HAP-1 (cell line): ENCODE data around the gene DPP10.

Experiments used
- DNase-seq, 2 experiments: peaks; one replicate each; pipeline ENCODE4 v3.0.0-alpha.2; 2016 to 2020; ENCODE audit warnings: low spot score in 2 of 2
- H3K27me3 ChIP-seq: fragments of 250-450 bp; sonication (Bioruptor Pico); 2 replicates; pipeline ENCODE4 v1.5.1; 2020; ENCODE audit warnings: low read depth, mild to moderate bottlenecking, moderate library complexity
- H3K36me3 ChIP-seq: fragments of 250-450 bp; sonication (Bioruptor Pico); replicated peaks from 2 replicates; pipeline ENCODE4 v1.5.1; 2020; ENCODE audit warnings: mild to moderate bottlenecking
- H3K4me1 ChIP-seq: fragments of 250-450 bp; sonication (Bioruptor Pico); 2 replicates; pipeline ENCODE4 v1.5.1; 2020; ENCODE audit warnings: mild to moderate bottlenecking
- H3K4me3 ChIP-seq: fragments of 250-450 bp; sonication (Bioruptor Pico); 2 replicates; pipeline ENCODE4 v1.5.1; 2020; ENCODE audit warnings: mild to moderate bottlenecking, moderate library complexity
- H3K9me3 ChIP-seq: fragments of 250-450 bp; sonication (Bioruptor Pico); 2 replicates; pipeline ENCODE4 v1.5.1; 2020; ENCODE audit warnings: mild to moderate bottlenecking, moderate library complexity
- in situ Hi-C: fragments of 300-500 bp; cut with MboI; formaldehyde crosslinking; loops from 3 replicates; pipeline ENCODE4 v1.14.3; 2020; ENCODE audit warnings: low sequenced_read_pairs, inconsistent platforms, mixed read lengths

DPP10 gene

DNA sequence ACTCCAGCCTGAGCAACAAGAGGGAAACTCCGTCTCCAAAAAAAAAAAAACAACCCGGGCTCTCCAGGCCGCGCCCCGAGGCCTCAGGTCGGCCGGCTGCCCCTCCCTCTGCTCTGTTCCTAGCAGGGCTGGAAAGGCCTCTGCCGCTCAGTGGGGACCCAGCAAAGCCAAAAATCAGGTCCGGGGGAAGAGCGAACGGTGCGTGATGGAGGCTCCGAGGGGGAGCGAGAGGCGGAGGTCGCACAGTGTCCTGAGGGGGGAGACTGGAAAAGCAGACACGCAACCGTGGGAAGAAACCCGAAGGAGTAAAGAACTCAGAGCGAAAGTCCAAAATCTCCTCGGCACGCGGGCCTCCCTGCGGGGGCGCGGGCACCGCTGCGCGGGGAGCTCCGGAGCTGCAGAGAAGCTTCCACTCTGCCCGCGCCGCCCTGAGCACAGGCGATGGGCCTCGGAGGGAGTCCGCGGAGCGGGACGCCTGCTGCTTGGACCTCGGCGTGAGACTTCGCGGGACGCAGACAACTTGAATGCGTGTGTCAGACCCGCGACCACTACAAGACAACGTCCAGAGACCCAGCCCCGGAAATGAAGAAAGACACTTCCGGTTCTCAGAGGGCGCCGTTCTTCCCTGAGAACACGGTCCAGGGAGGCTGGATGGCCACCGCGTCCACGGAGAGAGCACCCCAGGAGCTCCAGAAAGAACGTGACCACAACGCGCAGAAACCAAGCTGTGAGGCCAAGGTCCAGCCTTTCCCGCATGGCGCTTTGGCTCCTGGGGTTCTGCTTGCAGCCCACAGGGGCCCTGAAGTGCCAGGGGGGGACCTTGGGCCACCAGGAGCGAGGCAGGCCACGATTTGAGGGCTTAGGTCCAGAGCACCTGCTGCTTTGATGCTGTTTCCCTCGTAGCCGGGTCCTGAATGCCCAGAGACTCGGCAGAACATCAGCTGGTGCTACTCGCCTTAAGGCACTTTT is 219.8 kb downstream of the DPP10 start:
- H3K36me3 ChIP-seq: no peaks in the 10 kb centered on the region
- DNase-seq: no peak
- in situ Hi-C loops: no loop called here
- H3K4me1 ChIP-seq: no peaks in the 10 kb centered on the region
- H3K27me3 ChIP-seq: no peaks in the 10 kb centered on the region
- no peak overlapping the region for H3K4me3 ChIP-seq
- H3K9me3 ChIP-seq: no peaks in the 10 kb centered on the region

DNA sequence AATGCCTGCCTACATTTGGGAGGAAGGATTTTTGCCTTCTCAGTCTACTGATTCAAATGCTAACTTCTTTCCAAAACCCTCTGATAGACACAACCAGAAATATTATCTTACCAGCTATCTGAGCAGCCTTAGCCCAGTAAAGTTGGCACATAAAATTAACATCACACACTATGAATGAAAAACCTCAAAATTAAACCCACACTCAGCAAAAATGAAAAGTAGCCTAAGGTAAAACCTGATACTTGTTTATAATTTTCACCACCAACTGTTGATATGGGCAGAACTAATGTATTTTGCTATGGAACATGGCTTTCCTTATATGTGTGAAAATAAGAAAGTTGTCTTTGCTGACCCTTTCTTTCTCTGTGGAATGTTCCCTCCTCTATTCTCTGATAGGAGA is 226.0 kb downstream of the DPP10 start:
- in situ Hi-C loops: no loop called here
- DNase-seq: no peak
- H3K27me3 ChIP-seq: no peaks in the 10 kb centered on the region

DNA sequence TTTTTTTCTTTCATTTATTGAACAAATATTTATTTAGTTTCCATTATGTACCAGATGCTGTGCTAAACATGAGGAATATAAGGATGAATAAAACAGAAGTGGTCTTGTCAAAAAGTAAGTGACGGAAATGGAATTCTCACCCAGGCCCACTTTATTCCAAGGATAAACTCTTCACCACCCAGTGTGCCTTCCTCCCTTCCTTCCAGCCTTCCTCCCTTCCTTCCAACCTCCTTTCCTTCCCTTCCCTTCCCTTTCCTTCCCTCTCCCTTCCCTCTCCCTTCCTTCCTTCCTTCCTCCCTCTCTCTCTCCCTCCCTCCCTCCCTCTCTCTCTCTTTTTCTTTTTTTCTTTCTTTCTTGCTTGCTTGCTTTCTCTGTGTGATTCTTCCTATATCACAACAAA is 240.8 kb downstream of the DPP10 start:
- Histone ChIP-seq H3K36me3 (no peaks in the 10 kb centered on the region), H3K4me3 (no peak overlapping the region), H3K27me3 (peaks cover 10% of the 10 kb centered on the region; the same call in 1 of the 2 replicates), H3K9me3 (no peaks in the 10 kb centered on the region), H3K4me1 (no peaks in the 10 kb centered on the region)
- no peak for DNase-seq
- in situ Hi-C loops: no loop called here

More for the DNA sequence above, 226.0 kb downstream of the DPP10 start:
- H3K4me3 ChIP-seq: no peak overlapping the region
- no peaks in the 10 kb centered on the region for H3K36me3 ChIP-seq
- no peaks in the 10 kb centered on the region for H3K4me1 ChIP-seq
- no peaks in the 10 kb centered on the region for H3K9me3 ChIP-seq

DNA sequence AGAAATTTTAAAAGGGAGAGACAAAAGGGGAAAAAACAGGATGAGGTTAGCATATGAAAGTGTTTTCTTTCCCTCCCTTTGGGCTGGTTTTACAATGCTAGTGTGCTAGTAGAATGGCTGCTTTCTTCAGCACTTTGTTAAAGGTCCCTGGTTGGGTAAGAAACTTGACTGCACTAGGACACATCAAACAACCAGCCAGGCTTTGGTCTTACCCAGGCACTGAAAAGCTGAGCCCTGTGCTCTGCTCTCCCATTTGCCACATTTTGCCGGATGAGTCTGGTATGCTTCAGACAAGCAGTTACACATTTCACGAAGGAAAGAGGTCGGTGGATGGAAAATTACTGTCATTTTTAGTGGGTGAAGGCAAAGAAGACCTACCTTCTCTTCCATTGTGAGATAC is 242.0 kb downstream of the DPP10 start:
- Histone ChIP-seq H3K27me3 (peaks cover 10% of the 10 kb centered on the region; the same call in 1 of the 2 replicates), H3K4me3 (no peak overlapping the region), H3K36me3 (no peaks in the 10 kb centered on the region), H3K9me3 (no peaks in the 10 kb centered on the region), H3K4me1 (no peaks in the 10 kb centered on the region)
- in situ Hi-C loops: no loop called here
- DNase-seq: no peak

DNA sequence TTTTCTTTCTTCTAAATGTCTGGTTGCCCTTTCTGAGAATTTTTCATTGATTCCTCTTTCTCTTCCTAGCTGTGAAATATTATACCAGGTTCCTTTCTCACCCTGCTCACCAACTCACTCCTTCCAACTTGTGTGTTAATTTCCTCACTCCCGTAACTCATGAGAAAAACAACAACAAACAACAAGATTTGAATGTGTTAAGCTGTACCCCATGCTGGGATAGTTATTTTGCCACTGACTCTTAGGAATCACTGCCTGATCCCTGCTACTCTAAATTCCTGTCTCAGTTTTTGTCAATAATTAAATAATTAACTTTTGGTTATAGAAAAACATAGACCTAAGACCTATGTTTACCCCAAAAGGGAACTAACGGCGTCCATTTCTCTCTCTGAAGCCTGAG is 242.7 kb downstream of the DPP10 start:
- no peaks in the 10 kb centered on the region for H3K4me1 ChIP-seq
- in situ Hi-C loops: no loop called here
- no peaks in the 10 kb centered on the region for H3K9me3 ChIP-seq
- no peak overlapping the region for H3K4me3 ChIP-seq
- DNase-seq: no peak
- no peaks in the 10 kb centered on the region for H3K36me3 ChIP-seq
- H3K27me3 ChIP-seq: peaks cover 10% of the 10 kb centered on the region; the same call in 1 of the 2 replicates

DNA sequence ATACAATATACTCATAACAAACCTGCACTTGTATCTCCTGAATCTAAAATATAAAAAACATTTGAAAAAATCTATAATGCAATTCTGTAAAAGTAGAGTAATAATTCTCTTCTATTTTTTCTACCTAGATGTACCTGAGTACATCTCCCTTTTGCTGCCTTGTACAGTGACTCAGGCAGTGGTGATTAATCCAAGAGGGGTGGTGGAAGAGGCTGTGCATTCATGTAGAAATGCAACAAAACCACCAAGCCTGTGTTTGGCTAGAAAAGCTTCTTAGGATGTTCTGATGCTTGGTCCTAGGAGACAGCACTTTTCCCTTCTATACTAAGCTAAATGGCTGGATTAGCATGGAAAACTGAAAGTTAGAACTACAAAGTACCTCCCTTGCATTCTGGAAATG is 245.8 kb downstream of the DPP10 start:
- DNase-seq: no peak
- no peaks in the 10 kb centered on the region for H3K4me1 ChIP-seq
- in situ Hi-C loops: no loop called here
- no peaks in the 10 kb centered on the region for H3K9me3 ChIP-seq
- H3K36me3 ChIP-seq: no peaks in the 10 kb centered on the region
- H3K27me3 ChIP-seq: no peaks in the 10 kb centered on the region
- no peak overlapping the region for H3K4me3 ChIP-seq

DNA sequence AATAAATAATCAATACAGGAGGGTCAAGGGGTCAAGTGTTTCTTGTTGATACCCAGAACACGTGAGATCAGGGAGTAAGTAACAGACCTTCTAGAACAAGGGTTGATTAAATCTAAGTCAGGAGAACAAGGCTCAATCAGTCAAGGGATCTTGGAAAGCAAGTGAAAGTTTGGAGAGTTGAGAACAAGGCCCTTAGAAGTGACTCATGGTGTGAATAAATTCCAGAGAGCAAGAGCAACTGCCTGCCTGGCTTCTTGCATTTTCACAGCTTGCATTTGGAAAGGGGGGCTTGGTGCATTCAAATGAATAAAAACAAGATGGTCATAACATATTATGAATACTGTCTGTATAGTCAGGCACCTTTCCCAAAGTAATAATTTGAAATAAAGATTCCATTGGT is 256.1 kb downstream of the DPP10 start:
- no peak overlapping the region for H3K4me3 ChIP-seq
- peaks cover 5% of the 10 kb centered on the region for H3K4me1 ChIP-seq
- no peak for DNase-seq
- no peaks in the 10 kb centered on the region for H3K36me3 ChIP-seq
- H3K9me3 ChIP-seq: no peaks in the 10 kb centered on the region
- in situ Hi-C loops: no loop called here
- no peaks in the 10 kb centered on the region for H3K27me3 ChIP-seq

DNA sequence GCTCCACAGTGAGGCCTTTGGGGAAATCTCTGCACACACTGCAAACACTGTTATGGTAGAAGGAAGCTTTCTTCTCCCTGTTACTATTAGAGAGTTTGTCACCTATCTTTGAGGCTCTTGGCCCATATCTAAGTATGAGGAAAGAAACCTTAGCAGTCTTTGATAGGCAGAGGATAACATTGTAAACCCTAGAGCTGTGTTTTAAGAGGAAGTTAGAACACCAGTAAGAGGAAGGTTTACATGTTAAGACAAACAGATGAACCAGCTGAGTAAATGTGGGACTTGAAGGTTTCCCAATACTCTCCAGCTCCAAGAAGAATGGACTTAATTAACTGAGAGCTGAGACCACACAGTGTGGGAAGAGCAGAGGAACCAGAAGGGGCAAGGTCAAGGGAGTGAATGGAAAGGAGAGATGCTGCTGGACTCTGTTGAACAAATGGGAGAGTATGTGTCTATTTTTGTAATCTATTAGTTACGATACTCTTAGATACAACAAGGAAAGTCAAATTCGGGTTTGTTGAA is 257.0 kb downstream of the DPP10 start:
- Histone ChIP-seq H3K4me3 (no peak overlapping the region), H3K27me3 (no peaks in the 10 kb centered on the region), H3K36me3 (no peaks in the 10 kb centered on the region), H3K9me3 (no peaks in the 10 kb centered on the region), H3K4me1 (peaks cover 5% of the 10 kb centered on the region)
- in situ Hi-C loops: no loop called here
- DNase-seq: no peak

DNA sequence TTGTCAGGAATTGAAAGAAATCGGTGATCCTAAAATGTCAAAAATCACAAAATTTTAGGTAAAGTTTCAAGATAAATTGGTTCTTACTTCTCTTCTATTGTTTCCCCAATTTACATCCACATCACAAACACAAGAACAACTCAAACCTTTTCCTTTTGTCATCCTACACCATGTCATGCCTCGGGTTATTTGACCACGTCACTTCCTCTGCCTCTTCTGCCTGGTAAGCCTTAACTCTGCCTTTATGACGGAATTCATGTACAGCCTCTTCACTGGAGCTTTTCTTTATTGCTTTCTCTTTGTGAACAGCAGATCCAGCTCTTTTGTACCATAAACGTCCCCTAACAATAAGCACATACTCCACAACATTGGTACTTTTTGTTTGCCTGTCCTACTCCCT is 258.0 kb downstream of the DPP10 start:
- H3K4me1 ChIP-seq: peaks cover 5% of the 10 kb centered on the region
- peak; percentile 58 to 81 for DNase-seq
- H3K27me3 ChIP-seq: no peaks in the 10 kb centered on the region
- no peaks in the 10 kb centered on the region for H3K9me3 ChIP-seq
- no peak overlapping the region for H3K4me3 ChIP-seq
- H3K36me3 ChIP-seq: no peaks in the 10 kb centered on the region
- in situ Hi-C loops: no loop called here

DNA sequence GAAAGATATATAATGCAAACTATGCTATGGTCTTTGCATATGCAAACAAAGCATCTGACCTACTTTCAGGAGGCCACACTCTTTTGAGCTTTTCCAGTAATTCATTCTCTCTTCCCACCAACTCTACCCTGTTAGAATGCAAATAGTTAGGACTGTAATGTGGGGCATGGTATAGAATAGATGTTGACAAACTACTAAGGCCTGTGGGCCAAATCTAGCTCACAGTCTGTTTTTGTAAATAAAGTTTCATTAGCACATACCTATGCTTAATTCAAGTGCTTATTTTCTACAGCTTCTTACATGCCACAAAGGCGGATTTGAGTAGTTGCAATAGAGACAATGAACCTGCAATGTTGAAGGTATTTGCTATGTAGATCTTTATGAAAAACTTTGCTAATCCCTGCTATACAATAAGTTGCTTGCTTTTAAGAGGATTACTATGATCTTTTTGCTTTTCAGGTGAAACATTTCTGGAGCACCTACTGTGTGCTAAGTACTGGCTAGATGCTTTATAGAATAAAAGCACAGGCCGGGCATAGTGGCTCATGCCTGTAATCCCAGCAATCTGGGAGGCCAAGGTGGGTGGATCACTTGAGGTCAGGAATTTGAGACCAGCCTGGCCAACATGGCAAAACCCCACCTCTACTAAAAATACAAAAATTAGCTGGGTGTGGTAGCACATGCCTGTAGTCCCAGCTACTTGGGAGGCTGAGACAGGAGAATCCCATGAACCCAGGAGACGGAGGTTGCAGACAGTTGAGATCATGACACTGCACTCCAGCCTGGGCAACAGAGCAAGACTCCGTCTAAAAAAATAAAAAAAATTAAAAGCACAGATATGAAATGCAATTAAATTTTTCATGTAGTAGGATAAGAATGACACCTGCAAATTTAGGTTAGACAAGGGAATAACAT is 267.8 kb downstream of the DPP10 start:
- Histone ChIP-seq H3K4me3 (no peak overlapping the region), H3K36me3 (no peaks in the 10 kb centered on the region), H3K9me3 (no peaks in the 10 kb centered on the region), H3K27me3 (no peaks in the 10 kb centered on the region), H3K4me1 (peaks cover 20% of the 10 kb centered on the region)
- DNase-seq: peak; percentile 27 to 92
- in situ Hi-C loops: no loop called here

DNA sequence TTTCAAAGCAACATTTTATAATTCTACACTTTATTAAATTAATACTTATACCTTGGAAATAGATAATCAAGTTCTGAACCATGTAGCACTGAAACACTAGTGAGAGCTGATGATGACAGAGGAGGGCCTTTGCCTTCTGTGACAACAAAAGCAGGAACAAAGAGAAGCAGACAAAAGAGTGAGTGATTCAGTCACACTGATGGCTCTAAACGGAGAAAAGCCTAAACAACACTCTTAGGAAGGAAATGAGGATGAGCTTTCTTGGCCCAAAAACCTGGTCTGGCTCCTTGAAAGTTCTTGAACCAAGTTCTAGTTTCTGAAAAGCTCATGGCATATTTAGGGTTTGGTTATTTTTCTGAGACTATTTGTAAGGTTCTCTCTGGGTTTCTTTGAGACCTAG is 271.9 kb downstream of the DPP10 start:
- in situ Hi-C loops: no loop called here
- Histone ChIP-seq H3K4me3 (no peak overlapping the region), H3K9me3 (no peaks in the 10 kb centered on the region), H3K27me3 (no peaks in the 10 kb centered on the region), H3K36me3 (no peaks in the 10 kb centered on the region), H3K4me1 (peaks cover 18% of the 10 kb centered on the region)
- peak; percentile 17 to 54 for DNase-seq

DNA sequence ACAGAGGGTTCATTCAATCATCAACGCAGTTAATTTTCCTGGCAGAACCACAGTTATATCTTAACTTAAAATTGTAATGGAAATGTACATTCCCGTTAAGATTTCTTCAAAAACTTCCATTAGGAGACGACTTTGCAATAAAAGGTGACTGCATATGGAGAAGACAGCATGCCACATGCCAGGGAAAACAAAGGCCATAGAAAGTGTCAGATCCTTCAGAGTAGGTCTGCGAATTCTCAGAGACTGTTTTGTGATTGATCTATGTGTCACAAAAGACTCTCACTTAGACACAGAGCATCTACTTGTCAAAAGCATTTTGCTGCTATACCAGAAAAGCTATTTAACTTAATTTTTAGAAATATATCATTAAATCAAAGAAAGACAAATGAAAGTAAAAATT is 274.6 kb downstream of the DPP10 start:
- Histone ChIP-seq H3K4me1 (peaks cover 8% of the 10 kb centered on the region), H3K36me3 (no peaks in the 10 kb centered on the region), H3K9me3 (no peaks in the 10 kb centered on the region), H3K27me3 (no peaks in the 10 kb centered on the region), H3K4me3 (no peak overlapping the region)
- DNase-seq: no peak
- in situ Hi-C loops: no loop called here

DNA sequence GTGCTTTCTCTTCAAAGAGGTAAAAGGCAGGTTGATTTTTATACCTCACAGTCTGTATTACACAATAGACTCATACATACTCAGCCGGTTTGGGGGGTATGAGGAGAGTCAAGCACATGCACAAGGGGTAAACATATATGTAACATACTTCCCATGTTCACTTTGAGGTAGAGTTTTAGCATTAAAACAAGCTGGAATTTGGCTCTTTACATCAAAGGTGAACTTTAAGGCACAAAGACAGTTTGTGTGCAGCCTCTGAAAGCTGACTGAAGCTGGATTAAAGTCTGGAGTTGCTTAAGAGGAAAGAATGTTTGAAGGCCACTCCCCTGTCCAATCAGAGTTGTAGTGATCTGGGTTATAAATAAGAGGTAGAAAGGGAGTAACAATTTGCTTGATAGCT is 282.0 kb downstream of the DPP10 start:
- H3K4me3 ChIP-seq: no peak overlapping the region
- DNase-seq: peak in 1 of 2 experiments; percentile 53
- H3K9me3 ChIP-seq: no peaks in the 10 kb centered on the region
- peaks cover 9% of the 10 kb centered on the region for H3K4me1 ChIP-seq
- in situ Hi-C loops: no loop called here
- no peaks in the 10 kb centered on the region for H3K36me3 ChIP-seq
- no peaks in the 10 kb centered on the region for H3K27me3 ChIP-seq
